Measurements from ENCODE around the gene LRIG1. TPM values are rescaled to one million over a fixed set of nuclear protein-coding genes. Genes with fewer than 3 reads are reported as not detected.

The LRIG1 gene
- total RNA-seq, 1 experiment from 2014 or later, result 5.3 TPM

DNA sequence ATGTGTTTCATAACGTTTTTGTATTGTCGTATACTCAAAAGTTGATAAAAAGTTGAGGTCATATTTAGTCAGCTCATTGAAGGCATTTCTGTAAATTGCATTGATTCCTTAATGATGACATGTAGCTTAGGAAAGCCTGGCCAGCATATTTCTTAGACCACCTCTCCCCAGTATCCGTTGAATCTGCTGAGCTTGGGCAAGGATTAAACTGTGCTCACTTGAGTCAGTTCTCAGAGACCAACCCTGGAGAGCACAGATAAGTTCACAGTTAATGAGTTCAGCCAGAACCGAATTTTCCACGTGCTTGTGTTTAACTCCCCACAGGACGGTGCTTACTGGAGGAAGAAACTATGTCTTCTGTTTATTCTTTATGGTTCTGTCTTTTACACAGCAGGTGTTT, 147.3 kb downstream of the LRIG1 start:
- no peaks in the 10 kb centered on the region for H3K9me3 ChIP-seq (ENCODE audit: control insufficient read depth, insufficient read depth, low read depth, low read length)
- DNase-seq (ENCODE audit: low read depth, low spot score), result no peak
- POLR2A ChIA-PET, result interaction anchor here (0.6 kb wide), 1 partner anchor 9 kb away, joined by 3 read pairs; no protein-coding TSS in a partner anchor
- no peak for ATAC-seq
- no TSS peak for BruUV-seq (replicated peaks)
- H3K4me3 ChIP-seq (ENCODE audit: low read depth in 2 of 2, low read length in 2 of 2), result no peak overlapping the region
- CTCF ChIA-PET, result no interaction called here
- in situ Hi-C loops (cut with HindIII; ENCODE audit: low pct_unique_long_range_greater_than_20kb, low sequenced_read_pairs) (no loop called here), intact Hi-C loops (cut with micrococcal nuclease; ENCODE audit: unreplicated experiment) (no loop called here)
- H3K27me3 ChIP-seq (ENCODE audit: control insufficient read depth, insufficient read depth, low read length), result no peaks in the 10 kb centered on the region
- no peak overlapping the region for H3K27ac ChIP-seq (ENCODE audit: low read length)
- H3K4me1 ChIP-seq (ENCODE audit: control insufficient read depth, insufficient read depth, low read length), result no peaks in the 10 kb centered on the region
- no peak for TF ChIP-seq POLR2AphosphoS5 (IDR thresholded peaks at IDR 0.05; ENCODE audit: low read depth, low read length)
- TF ChIP-seq, protein P1, sequence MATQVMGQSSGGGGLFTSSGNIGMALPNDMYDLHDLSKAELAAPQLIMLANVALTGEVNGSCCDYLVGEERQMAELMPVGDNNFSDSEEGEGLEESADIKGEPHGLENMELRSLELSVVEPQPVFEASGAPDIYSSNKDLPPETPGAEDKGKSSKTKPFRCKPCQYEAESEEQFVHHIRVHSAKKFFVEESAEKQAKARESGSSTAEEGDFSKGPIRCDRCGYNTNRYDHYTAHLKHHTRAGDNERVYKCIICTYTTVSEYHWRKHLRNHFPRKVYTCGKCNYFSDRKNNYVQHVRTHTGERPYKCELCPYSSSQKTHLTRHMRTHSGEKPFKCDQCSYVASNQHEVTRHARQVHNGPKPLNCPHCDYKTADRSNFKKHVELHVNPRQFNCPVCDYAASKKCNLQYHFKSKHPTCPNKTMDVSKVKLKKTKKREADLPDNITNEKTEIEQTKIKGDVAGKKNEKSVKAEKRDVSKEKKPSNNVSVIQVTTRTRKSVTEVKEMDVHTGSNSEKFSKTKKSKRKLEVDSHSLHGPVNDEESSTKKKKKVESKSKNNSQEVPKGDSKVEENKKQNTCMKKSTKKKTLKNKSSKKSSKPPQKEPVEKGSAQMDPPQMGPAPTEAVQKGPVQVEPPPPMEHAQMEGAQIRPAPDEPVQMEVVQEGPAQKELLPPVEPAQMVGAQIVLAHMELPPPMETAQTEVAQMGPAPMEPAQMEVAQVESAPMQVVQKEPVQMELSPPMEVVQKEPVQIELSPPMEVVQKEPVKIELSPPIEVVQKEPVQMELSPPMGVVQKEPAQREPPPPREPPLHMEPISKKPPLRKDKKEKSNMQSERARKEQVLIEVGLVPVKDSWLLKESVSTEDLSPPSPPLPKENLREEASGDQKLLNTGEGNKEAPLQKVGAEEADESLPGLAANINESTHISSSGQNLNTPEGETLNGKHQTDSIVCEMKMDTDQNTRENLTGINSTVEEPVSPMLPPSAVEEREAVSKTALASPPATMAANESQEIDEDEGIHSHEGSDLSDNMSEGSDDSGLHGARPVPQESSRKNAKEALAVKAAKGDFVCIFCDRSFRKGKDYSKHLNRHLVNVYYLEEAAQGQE (IDR thresholded peaks at IDR 0.05; ENCODE audit: insufficient read depth in 1 of 2, low read depth in 2 of 2, low read length in 1 of 2), result no peak
- no peak for TF ChIP-seq SIN3A (IDR thresholded peaks at IDR 0.05; ENCODE audit: borderline replicate concordance, insufficient read depth, low read depth, low read length)
- H3K36me3 ChIP-seq (ENCODE audit: control insufficient read depth, insufficient read depth, low read length), result no peaks in the 10 kb centered on the region

- intact Hi-C loops (cut with micrococcal nuclease; ENCODE audit: unreplicated experiment), result no loop called here
- no peak overlapping the region for H3K4me3 ChIP-seq (ENCODE audit: low read depth in 2 of 2, low read length in 2 of 2)
- TF ChIP-seq, protein P1 (IDR thresholded peaks at IDR 0.05; ENCODE audit: insufficient read depth in 1 of 2, low read depth in 2 of 2, low read length in 1 of 2), result no peak
- TF ChIP-seq CTCF (IDR thresholded peaks at IDR 0.05) (no peak), SIN3A (IDR thresholded peaks at IDR 0.05; ENCODE audit: borderline replicate concordance, insufficient read depth, low read depth, low read length) (no peak), TCF7L2 (IDR thresholded peaks at IDR 0.05; ENCODE audit: low read depth, low read length) (no peak), POLR2AphosphoS5 (IDR thresholded peaks at IDR 0.05; ENCODE audit: low read depth, low read length) (no peak)
- ChIA-PET CTCF (no interaction called here), POLR2A (no interaction called here)
- no peaks in the 10 kb centered on the region for H3K9me3 ChIP-seq (ENCODE audit: control insufficient read depth, insufficient read depth, low read depth, low read length)
- in situ Hi-C loops (cut with HindIII; ENCODE audit: low pct_unique_long_range_greater_than_20kb, low sequenced_read_pairs), result no loop called here
- no peak overlapping the region for H3K27ac ChIP-seq (ENCODE audit: low read length)
- no peaks in the 10 kb centered on the region for H3K36me3 ChIP-seq (ENCODE audit: control insufficient read depth, insufficient read depth, low read length)
- BruUV-seq (replicated peaks), result no TSS peak
- DNase-seq (ENCODE audit: low read depth, low spot score) (no peak), ATAC-seq (no peak)
- no peaks in the 10 kb centered on the region for H3K4me1 ChIP-seq (ENCODE audit: control insufficient read depth, insufficient read depth, low read length)
- no peaks in the 10 kb centered on the region for H3K27me3 ChIP-seq (ENCODE audit: control insufficient read depth, insufficient read depth, low read length)
Measured at GRCh38 chr3:66353039-66353438, 147.8 kb downstream of the LRIG1 start.

Data from Panc1 (cell line).